KMS-11 (cell line): ENCODE results near the gene AHSA1.

Experiments used
- H2AFZ ChIP-seq: fragments of 200-600 bp; sonication (generic); 2 replicates; pipeline ENCODE4 v1.6.1; 2016; ENCODE audit warnings: antibody characterized with exemption, mixed run types, low read depth
- H3K27ac ChIP-seq: fragments of 200-600 bp; sonication (generic); 2 replicates; pipeline ENCODE4 v1.6.1; 2016; ENCODE audit warnings: mild to moderate bottlenecking, mixed run types
- H3K27me3 ChIP-seq: fragments of 200-600 bp; sonication (generic); 2 replicates; pipeline ENCODE4 v1.6.1; 2017; ENCODE audit warnings: mild to moderate bottlenecking, low read depth, mixed run types, moderate library complexity; ENCODE audit not compliant: insufficient read depth
- H3K36me3 ChIP-seq: fragments of 200-600 bp; sonication (generic); 2 replicates; pipeline ENCODE4 v1.6.1; 2017; ENCODE audit warnings: mild to moderate bottlenecking, mixed run types; ENCODE audit not compliant: insufficient read depth
- H3K4me1 ChIP-seq: fragments of 200-600 bp; sonication (generic); 2 replicates; pipeline ENCODE4 v1.6.1; 2016; ENCODE audit warnings: mild to moderate bottlenecking, low read depth, mixed run types; ENCODE audit not compliant: poor library complexity, severe bottlenecking
- H3K4me2 ChIP-seq: fragments of 200-600 bp; sonication (generic); 2 replicates; pipeline ENCODE4 v1.7.0; 2016; ENCODE audit warnings: mild to moderate bottlenecking, mixed run types
- H3K4me3 ChIP-seq: fragments of 200-600 bp; sonication (generic); IDR thresholded peaks from 2 replicates; pipeline ENCODE4 v1.6.1; 2017; ENCODE audit warnings: low read depth, low read length, mixed read lengths; ENCODE audit not compliant: insufficient read depth
- H3K79me2 ChIP-seq: fragments of 200-600 bp; sonication (generic); 2 replicates; pipeline ENCODE4 v1.6.1; 2016; ENCODE audit warnings: low read depth, mixed run types; ENCODE audit not compliant: insufficient read depth
- H3K9ac ChIP-seq: fragments of 200-600 bp; sonication (generic); 2 replicates; pipeline ENCODE4 v1.6.1; 2016; ENCODE audit warnings: mild to moderate bottlenecking, mixed run types
- H4K20me1 ChIP-seq: fragments of 200-600 bp; sonication (generic); 2 replicates; pipeline ENCODE4 v1.6.1; 2016; ENCODE audit warnings: mild to moderate bottlenecking, mixed run types; ENCODE audit not compliant: insufficient read depth
- TF ChIP-seq, protein P1 (sequence below): fragments of 200-600 bp; sonication (generic); conservative IDR thresholded peaks from 2 replicates; pipeline ENCODE4 v1.6.1; 2017; ENCODE audit warnings: low read depth, mild to moderate bottlenecking, antibody characterized with exemption, low read length, moderate library complexity, mixed read lengths

Gene AHSA1

DNA sequence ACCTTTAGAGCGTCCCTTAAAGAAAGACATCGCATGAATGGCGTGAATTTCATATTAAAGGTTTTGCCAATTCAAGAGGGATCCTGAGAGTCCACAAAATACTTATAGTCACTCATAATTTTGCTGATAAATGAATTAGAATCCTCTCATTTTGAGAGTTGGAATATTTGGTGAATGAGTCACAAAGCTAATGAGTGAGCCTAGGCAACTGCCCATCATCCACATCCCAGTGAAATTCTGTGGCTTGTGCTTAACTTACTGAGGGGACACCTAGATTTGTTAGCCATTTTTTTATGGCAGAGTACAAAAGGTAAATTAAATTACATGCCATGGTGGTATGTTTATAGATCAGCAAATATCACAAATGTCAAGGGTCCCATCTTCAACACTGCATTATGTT is 21.9 kb upstream of the AHSA1 start:
- H2AFZ ChIP-seq: no peak overlapping the region
- H3K9ac ChIP-seq: no peak overlapping the region
- H3K27ac ChIP-seq: no peak overlapping the region
- H3K4me2 ChIP-seq: no peak overlapping the region
- TF ChIP-seq, protein P1, sequence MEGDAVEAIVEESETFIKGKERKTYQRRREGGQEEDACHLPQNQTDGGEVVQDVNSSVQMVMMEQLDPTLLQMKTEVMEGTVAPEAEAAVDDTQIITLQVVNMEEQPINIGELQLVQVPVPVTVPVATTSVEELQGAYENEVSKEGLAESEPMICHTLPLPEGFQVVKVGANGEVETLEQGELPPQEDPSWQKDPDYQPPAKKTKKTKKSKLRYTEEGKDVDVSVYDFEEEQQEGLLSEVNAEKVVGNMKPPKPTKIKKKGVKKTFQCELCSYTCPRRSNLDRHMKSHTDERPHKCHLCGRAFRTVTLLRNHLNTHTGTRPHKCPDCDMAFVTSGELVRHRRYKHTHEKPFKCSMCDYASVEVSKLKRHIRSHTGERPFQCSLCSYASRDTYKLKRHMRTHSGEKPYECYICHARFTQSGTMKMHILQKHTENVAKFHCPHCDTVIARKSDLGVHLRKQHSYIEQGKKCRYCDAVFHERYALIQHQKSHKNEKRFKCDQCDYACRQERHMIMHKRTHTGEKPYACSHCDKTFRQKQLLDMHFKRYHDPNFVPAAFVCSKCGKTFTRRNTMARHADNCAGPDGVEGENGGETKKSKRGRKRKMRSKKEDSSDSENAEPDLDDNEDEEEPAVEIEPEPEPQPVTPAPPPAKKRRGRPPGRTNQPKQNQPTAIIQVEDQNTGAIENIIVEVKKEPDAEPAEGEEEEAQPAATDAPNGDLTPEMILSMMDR: no peak
- no peaks in the 10 kb centered on the region for H4K20me1 ChIP-seq
- no peaks in the 10 kb centered on the region for H3K79me2 ChIP-seq
- no peak overlapping the region for H3K4me3 ChIP-seq
- H3K4me1 ChIP-seq: no peaks in the 10 kb centered on the region
- H3K27me3 ChIP-seq: no peaks in the 10 kb centered on the region
- no peaks in the 10 kb centered on the region for H3K36me3 ChIP-seq

DNA sequence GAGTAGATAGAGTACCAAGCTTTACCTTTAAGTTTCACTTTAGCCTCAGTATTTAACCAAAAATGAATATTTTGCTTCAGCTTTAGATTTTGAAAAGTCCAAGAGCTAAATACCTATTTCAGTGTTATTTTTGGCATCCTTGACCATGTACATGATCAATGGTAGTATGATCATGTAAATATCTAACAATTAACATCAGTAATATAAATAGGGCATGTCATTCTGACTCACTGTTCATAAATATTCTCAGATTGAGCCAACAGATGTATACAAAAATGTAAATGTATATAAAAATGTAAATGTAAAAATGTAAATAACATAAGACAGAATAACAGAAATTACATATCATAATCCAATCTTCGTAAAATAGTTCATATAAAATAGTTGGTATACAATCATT is 19.3 kb upstream of the AHSA1 start:
- Histone ChIP-seq H3K4me1 (no peaks in the 10 kb centered on the region), H3K36me3 (no peaks in the 10 kb centered on the region), H3K79me2 (no peaks in the 10 kb centered on the region), H3K27ac (no peak overlapping the region), H3K9ac (no peak overlapping the region), H4K20me1 (no peaks in the 10 kb centered on the region), H3K4me2 (no peak overlapping the region), H2AFZ (no peak overlapping the region), H3K4me3 (no peak overlapping the region), H3K27me3 (no peaks in the 10 kb centered on the region)
- TF ChIP-seq, protein P1: no peak

DNA sequence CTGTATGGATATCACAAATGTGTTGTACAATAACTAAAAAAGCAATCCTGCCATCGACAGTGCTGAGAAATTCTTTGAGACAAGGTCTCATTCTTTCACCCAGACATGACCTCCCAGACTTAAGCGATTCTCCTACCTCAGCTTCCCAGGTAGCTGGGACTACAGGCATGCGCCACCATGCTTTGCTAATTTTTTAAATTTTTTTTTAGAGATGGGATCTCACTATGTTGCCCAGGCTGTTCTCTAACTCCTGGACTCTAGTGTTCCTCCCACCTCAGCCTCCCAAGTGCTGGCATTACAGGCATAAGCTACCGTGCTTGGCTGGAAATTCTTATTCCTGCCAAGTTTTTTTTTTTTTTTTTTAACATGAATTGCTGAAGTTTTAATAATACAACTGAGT is 18.0 kb upstream of the AHSA1 start:
- H3K4me3 ChIP-seq: no peak overlapping the region
- no peaks in the 10 kb centered on the region for H3K4me1 ChIP-seq
- no peaks in the 10 kb centered on the region for H3K27me3 ChIP-seq
- TF ChIP-seq, protein P1: no peak
- no peak overlapping the region for H3K27ac ChIP-seq
- no peaks in the 10 kb centered on the region for H3K79me2 ChIP-seq
- no peak overlapping the region for H3K4me2 ChIP-seq
- H4K20me1 ChIP-seq: no peaks in the 10 kb centered on the region
- no peak overlapping the region for H3K9ac ChIP-seq
- H2AFZ ChIP-seq: no peak overlapping the region
- no peaks in the 10 kb centered on the region for H3K36me3 ChIP-seq

DNA sequence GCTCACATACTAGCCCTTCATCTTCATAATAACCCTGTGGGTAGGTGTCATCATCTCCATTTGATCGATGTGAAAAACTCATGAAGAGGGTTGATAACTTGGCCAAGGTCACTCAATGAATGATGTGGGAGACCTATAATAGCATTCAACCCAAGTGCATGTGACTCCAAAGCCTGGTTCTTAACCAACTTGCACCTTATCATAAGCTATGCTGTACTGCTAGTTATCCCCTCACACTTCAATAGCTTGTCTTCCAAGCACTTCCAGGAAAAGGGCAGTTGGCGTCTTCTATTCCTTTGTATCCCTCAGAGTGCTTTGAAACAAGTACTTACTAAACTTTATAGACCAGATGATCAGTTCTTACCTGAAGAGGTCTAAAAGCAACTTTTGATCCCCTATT is 15.7 kb upstream of the AHSA1 start:
- no peaks in the 10 kb centered on the region for H4K20me1 ChIP-seq
- H3K36me3 ChIP-seq: no peaks in the 10 kb centered on the region
- H3K27me3 ChIP-seq: no peaks in the 10 kb centered on the region
- H3K4me2 ChIP-seq: no peak overlapping the region
- no peak overlapping the region for H3K9ac ChIP-seq
- H3K79me2 ChIP-seq: no peaks in the 10 kb centered on the region
- H2AFZ ChIP-seq: no peak overlapping the region
- H3K27ac ChIP-seq: no peak overlapping the region
- H3K4me1 ChIP-seq: no peaks in the 10 kb centered on the region
- TF ChIP-seq, protein P1: no peak
- no peak overlapping the region for H3K4me3 ChIP-seq
